Stimulated activated CD4-positive, alpha-beta T cell treated with anti-CD3 and anti-CD28 coated beads, Interleukin-12 subunit alpha, Interleukin-12 subunit beta, amount 100 ng/mL, for 4 hours (primary cell): ENCODE results near the gene KCTD2.
"Not testable (repeated sequence)": the region's sequence is repeated elsewhere in the genome, so short reads cannot be mapped to it uniquely, and the experiment has no call there.

Experiments
- DNase-seq: peaks from one replicate; pipeline ENCODE4 v3.0.0-alpha.2; 2020

KCTD2 gene

GRCh38 chr17:75020331-75021110 is 26.5 kb upstream of the KCTD2 start:
- DNase-seq, result no peak

GRCh38 chr17:75024686-75025397 is 22.2 kb upstream of the KCTD2 start:
- no peak for DNase-seq

GRCh38 chr17:75025398-75025734 is 21.7 kb upstream of the KCTD2 start:
- not testable (repeated sequence) for DNase-seq

GRCh38 chr17:75026650-75027049 is 20.4 kb upstream of the KCTD2 start:
- not testable (repeated sequence) for DNase-seq

- DNase-seq, result no peak
Measured at GRCh38 chr17:75030161-75030560, 16.9 kb upstream of the KCTD2 start.

- peak; percentile 47 for DNase-seq
Measured at GRCh38 chr17:75031972-75032719, 14.9 kb upstream of the KCTD2 start.

- no peak for DNase-seq
Measured at GRCh38 chr17:75032720-75033280, 14.2 kb upstream of the KCTD2 start.

- peak; percentile 93 for DNase-seq
Measured at GRCh38 chr17:75033346-75034235, 13.4 kb upstream of the KCTD2 start.

GRCh38 chr17:75034236-75034908 is 12.7 kb upstream of the KCTD2 start:
- DNase-seq, result peak; percentile 95

- peak; percentile 65 for DNase-seq
Measured at GRCh38 chr17:75036643-75037268, 10.3 kb upstream of the KCTD2 start.

- no peak for DNase-seq
Measured at GRCh38 chr17:75039238-75039637, 7.8 kb upstream of the KCTD2 start.

- no peak for DNase-seq
Measured at GRCh38 chr17:75041656-75042280, 5.3 kb upstream of the KCTD2 start.

- DNase-seq, result not testable (repeated sequence)
Measured at GRCh38 chr17:75043789-75044188, 3.2 kb upstream of the KCTD2 start.

GRCh38 chr17:75044716-75045115 is 2.3 kb upstream of the KCTD2 start:
- no peak for DNase-seq

GRCh38 chr17:75045946-75046406 is 1.0 kb upstream of the KCTD2 start:
- not testable (repeated sequence) for DNase-seq

- peak; percentile 30 for DNase-seq
Measured at GRCh38 chr17:75047398-75048098, 523 bp downstream of the KCTD2 start.

- no peak for DNase-seq
Measured at GRCh38 chr17:75048249-75048878, 1.3 kb downstream of the KCTD2 start.

GRCh38 chr17:75049057-75049456 is 2.0 kb downstream of the KCTD2 start:
- DNase-seq, result no peak

GRCh38 chr17:75049706-75050105 is 2.7 kb downstream of the KCTD2 start:
- no peak for DNase-seq
